SK-N-MC (cell line): ENCODE results near the gene RBM39.
"Not testable (repeated sequence)": the region's sequence is repeated elsewhere in the genome, so short reads cannot be mapped to it uniquely, and the experiment has no call there.

Source experiments
- DNase-seq: peaks from one replicate; pipeline ENCODE4 v3.0.0-alpha.2; 2011; ENCODE audit warnings: low read depth, low spot score
- H3K27ac ChIP-seq: fragments of 200-600 bp; sonication (generic); 2 replicates; pipeline ENCODE4 v1.5.1; 2016; ENCODE audit warnings: mixed run types
- H3K36me3 ChIP-seq: fragments of 200-600 bp; sonication (generic); 2 replicates; pipeline ENCODE4 v1.6.1; 2017; ENCODE audit warnings: antibody characterized with exemption, low read length, mixed read lengths; ENCODE audit not compliant: insufficient read depth
- H3K4me3 ChIP-seq: fragments of 200-600 bp; sonication (generic); 2 replicates; pipeline ENCODE4 v1.5.1; 2016
- H3K9ac ChIP-seq: fragments of 200-600 bp; sonication (generic); 2 replicates; pipeline ENCODE4 v1.8.0; 2017; ENCODE audit warnings: mixed run types, mixed read lengths; ENCODE audit not compliant: insufficient read length
- H3K9me3 ChIP-seq: fragments of 200-600 bp; sonication (generic); 2 replicates; pipeline ENCODE4 v1.6.1; 2017; ENCODE audit warnings: low read depth, mild to moderate bottlenecking, antibody characterized with exemption, low read length, moderate library complexity, mixed read lengths
- EZH2 ChIP-seq: fragments of 200-600 bp; sonication (generic); IDR thresholded peaks from one replicate; pipeline ENCODE4 v1.6.1; 2017; ENCODE audit warnings: antibody characterized with exemption
- FOXP2 ChIP-seq: optimal IDR thresholded peaks from 2 replicates; pipeline ENCODE3; 2011; ENCODE audit warnings: mild to moderate bottlenecking, moderate library complexity; ENCODE audit not compliant: insufficient read depth; ENCODE audit errors: extremely low read length, control extremely low read depth
- POLR2AphosphoS5 ChIP-seq: IDR thresholded peaks from 2 replicates; pipeline ENCODE4 v1.6.1; 2012; ENCODE audit warnings: mild to moderate bottlenecking, low read depth, low read length, borderline replicate concordance

Gene RBM39

GRCh38 chr20:35741892-35742740 lies at the start of gene RBM39:
Gene RBM39 (minus strand): TSS chr20:35742260. CDS start chr20:35740874, 1,386 bp downstream.
- peak; percentile 93 for TF ChIP-seq POLR2AphosphoS5
- TF ChIP-seq EZH2 = no peak
- peak; percentile 98 for TF ChIP-seq FOXP2
- DNase-seq = peak; percentile 100
- H3K9ac ChIP-seq = peak within 1 kb of the TSS; percentile 100
- peak within 1 kb of the TSS; percentile 90 for H3K4me3 ChIP-seq
- H3K9me3 ChIP-seq = no peaks in the 10 kb centered on the region
- H3K36me3 ChIP-seq = peaks cover 37% of the 10 kb centered on the region
- peak within 1 kb of the TSS; percentile 99 for H3K27ac ChIP-seq

DNA sequence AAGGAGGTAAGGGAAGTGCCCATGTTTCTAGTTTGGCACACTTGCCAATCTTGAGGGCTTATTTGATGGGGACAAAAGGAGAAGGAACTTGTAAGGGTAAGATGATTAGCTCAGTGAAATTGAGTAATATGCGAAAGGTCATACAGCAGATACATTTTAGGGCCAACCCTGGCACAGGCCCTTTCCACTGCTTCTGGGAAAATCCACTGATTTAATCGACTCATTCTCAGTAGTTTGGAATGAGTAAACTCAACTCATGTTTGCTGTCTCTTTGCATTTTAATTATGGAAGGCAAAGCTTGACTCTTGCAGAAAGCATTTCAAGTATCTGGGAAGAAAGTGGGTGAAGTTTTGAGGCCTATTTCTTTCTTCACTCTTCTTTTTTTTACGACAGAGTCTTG lies 49.8 kb upstream of the RBM39 start:
- TF ChIP-seq POLR2AphosphoS5 = no peak
- TF ChIP-seq FOXP2 = no peak
- TF ChIP-seq EZH2 = no peak
- no peaks in the 10 kb centered on the region; the same call in 1 of the 2 replicates for H3K36me3 ChIP-seq
- no peaks in the 10 kb centered on the region for H3K9me3 ChIP-seq
- H3K4me3 ChIP-seq = no peak overlapping the region
- H3K9ac ChIP-seq = no peak overlapping the region
- H3K27ac ChIP-seq = no peak overlapping the region
- DNase-seq = no peak

DNA sequence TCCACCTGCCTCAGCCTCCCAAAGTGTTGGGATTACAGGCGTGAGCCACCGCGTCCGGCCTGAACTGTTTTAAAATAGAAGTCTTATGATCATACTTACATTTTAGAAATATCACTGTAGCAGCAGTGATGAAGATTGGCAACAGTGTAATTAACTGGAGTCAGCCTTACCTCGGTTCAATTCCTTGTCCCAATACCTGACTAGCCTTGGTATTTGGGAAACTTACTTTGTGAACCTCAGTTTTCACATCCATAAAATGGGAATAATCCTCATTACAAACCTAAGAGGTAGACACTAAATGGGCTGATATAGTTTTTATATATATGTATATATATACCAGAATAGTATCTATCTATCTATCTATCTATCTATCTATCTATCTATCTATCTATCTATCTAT lies 49.0 kb upstream of the RBM39 start:
- no peak overlapping the region for H3K27ac ChIP-seq
- H3K36me3 ChIP-seq = no peaks in the 10 kb centered on the region; the same call in 1 of the 2 replicates
- H3K9me3 ChIP-seq = no peaks in the 10 kb centered on the region
- no peak for TF ChIP-seq EZH2
- no peak for TF ChIP-seq FOXP2
- no peak for TF ChIP-seq POLR2AphosphoS5
- H3K4me3 ChIP-seq = no peak overlapping the region
- no peak for DNase-seq
- no peak overlapping the region for H3K9ac ChIP-seq

- no peak overlapping the region for H3K9ac ChIP-seq
- H3K36me3 ChIP-seq = no peaks in the 10 kb centered on the region; the same call in 1 of the 2 replicates
- no peak overlapping the region for H3K27ac ChIP-seq
- TF ChIP-seq EZH2 (no peak), FOXP2 (no peak), POLR2AphosphoS5 (no peak)
- H3K9me3 ChIP-seq = no peaks in the 10 kb centered on the region
- DNase-seq = no peak
- H3K4me3 ChIP-seq = no peak overlapping the region
Observed at GRCh38 chr20:35788796-35789195, 46.7 kb upstream of the RBM39 start.

GRCh38 chr20:35785541-35785940 lies 43.5 kb upstream of the RBM39 start:
- not testable (repeated sequence) for H3K27ac ChIP-seq, H3K4me3 ChIP-seq, H3K9me3 ChIP-seq, H3K9ac ChIP-seq, DNase-seq
- H3K36me3 ChIP-seq = peaks cover 16% of the 10 kb centered on the region

DNA sequence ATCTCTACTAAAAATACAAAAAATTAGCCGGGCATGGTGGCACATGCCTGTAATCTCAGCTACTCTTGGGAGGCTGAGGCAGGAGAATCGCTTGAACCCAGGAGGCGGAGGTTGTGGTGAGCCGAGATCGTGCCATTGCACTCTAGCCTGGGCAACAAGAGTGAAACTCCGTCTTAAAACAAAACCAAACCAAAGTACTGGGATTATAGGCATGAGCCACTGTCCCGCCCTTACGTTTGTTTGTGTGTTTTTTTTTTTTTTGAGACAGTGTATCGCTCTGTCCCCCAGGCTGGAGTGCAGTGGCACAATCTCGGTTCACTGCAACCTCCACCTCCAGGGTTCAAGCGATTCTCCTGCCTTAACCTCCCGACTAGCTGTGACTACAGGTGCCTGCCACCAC lies 41.8 kb upstream of the RBM39 start:
- H3K27ac ChIP-seq, H3K4me3 ChIP-seq, H3K9ac ChIP-seq, DNase-seq, H3K9me3 ChIP-seq: not testable (repeated sequence)
- H3K36me3 ChIP-seq = peaks cover 22% of the 10 kb centered on the region

DNA sequence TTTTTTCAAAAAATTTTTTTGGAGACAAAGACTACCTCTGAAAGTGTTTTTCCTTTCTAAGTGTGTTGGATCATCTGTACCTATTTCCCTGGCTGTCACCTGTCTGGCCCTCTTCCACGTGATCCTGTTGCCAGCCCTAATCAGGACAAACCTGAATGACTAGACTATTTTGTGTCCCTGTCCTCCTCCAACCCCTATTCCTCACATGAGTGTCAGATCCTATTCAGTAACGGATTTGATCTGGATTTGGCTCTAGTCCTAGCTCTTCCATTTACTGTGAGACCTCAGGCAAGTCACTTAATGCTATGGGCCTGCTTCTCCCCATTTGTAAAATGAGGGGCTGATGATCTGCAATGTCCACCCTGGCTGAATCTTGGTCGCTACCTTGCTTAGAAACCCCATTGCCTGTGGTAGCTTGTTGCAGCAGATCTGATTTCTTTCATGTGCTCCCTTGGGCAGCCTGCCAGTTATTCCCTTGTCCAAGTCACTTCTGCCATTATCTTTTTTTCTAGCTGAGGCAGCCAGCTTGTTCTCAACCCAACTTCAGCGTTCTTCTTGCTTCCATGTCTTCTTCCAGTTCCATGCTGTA lies 34.5 kb upstream of the RBM39 start:
- H3K4me3 ChIP-seq = no peak overlapping the region
- TF ChIP-seq EZH2 (no peak), FOXP2 (no peak)
- DNase-seq = no peak
- H3K9ac ChIP-seq = no peak overlapping the region
- no peaks in the 10 kb centered on the region for H3K9me3 ChIP-seq
- peak overlapping the region; percentile 35; the same call in 1 of the 2 replicates for H3K27ac ChIP-seq
- H3K36me3 ChIP-seq = peaks cover 17% of the 10 kb centered on the region

GRCh38 chr20:35774391-35774790 lies 32.3 kb upstream of the RBM39 start:
- DNase-seq = no peak
- Histone ChIP-seq H3K9ac (no peak overlapping the region), H3K27ac (0 out of 2 replicates have a peak overlapping the region, but pooled peaks have one; percentile 56), H3K36me3 (peaks cover 17% of the 10 kb centered on the region), H3K4me3 (no peak overlapping the region), H3K9me3 (no peaks in the 10 kb centered on the region)
- TF ChIP-seq POLR2AphosphoS5 (no peak), FOXP2 (no peak), EZH2 (no peak)

DNA sequence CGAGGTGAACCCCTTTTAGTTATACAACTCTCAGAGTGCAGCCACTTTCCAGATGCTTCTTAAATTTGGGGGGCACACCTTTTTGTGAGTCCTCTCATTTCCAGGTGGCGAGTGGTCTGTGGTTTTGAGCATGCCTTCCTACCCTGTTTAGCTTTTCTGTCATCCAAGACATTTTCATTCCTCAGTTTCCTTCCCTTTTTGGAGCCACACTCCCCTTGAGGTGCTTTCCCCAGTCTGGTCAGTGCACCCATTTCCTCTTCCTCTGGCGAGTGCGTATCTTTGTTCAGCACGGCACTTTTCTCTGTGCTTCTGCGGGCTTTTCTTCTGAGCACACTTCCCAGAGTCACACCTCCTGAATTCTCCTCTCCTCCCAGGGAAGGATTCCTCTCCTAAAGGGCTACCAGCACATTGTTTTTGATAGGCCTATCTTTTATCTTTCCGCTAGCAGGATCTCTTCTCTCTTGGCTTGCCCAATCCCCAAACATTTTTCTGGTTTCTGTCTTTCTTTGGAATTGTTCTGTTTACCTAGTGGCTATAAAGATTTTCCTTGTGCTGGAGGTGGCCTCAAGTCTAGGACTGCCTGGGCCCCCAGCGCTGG lies 31.2 kb upstream of the RBM39 start:
- DNase-seq = no peak
- H3K27ac ChIP-seq = peak overlapping the region; percentile 62; the same call in 1 of the 2 replicates
- no peaks in the 10 kb centered on the region for H3K9me3 ChIP-seq
- H3K36me3 ChIP-seq = peaks cover 10% of the 10 kb centered on the region
- peak overlapping the region; percentile 76 for H3K4me3 ChIP-seq
- TF ChIP-seq FOXP2 (no peak), POLR2AphosphoS5 (no peak), EZH2 (no peak)
- H3K9ac ChIP-seq = peak overlapping the region; percentile 90
